Measurements from ENCODE around the gene PFKFB4.

DNA sequence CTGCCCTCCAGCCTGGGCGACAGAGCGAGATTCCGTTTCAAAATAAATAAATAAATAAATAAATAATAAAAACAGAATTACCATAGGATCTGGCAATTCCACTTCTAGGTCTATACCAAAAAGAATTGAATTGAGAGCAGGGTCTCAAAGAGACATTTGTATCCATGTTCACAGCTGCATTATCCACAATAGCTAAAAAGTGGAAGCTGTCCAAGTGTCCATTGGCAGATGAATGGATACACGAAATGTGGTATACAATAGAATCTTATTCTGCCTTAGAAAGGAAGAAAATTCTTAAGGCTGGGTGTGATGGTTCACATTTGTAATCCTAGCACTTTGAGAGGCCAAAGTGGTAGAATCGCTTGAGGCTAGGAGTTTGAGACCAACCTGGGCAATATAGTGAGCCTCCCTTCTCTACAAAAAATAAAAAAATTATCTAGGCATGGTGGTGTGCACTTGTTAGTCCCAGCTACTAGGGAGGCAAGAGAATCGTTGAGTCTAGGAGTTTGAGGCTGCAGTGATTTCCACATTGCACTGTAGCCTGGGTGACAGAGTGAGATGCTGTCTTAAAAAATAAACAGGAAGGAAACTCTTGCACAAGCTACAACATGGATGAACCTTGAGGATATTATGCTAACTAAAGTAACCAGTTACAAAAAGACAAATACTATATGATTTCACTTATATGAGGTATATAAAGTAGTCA is 24.2 kb downstream of the PFKFB4 start:
- TF ChIP-seq, protein P1, sequence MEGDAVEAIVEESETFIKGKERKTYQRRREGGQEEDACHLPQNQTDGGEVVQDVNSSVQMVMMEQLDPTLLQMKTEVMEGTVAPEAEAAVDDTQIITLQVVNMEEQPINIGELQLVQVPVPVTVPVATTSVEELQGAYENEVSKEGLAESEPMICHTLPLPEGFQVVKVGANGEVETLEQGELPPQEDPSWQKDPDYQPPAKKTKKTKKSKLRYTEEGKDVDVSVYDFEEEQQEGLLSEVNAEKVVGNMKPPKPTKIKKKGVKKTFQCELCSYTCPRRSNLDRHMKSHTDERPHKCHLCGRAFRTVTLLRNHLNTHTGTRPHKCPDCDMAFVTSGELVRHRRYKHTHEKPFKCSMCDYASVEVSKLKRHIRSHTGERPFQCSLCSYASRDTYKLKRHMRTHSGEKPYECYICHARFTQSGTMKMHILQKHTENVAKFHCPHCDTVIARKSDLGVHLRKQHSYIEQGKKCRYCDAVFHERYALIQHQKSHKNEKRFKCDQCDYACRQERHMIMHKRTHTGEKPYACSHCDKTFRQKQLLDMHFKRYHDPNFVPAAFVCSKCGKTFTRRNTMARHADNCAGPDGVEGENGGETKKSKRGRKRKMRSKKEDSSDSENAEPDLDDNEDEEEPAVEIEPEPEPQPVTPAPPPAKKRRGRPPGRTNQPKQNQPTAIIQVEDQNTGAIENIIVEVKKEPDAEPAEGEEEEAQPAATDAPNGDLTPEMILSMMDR (IDR thresholded peaks at IDR 0.05; ENCODE audit: borderline replicate concordance, extremely low read depth, low read length, poor library complexity, severe bottlenecking): no peak
- TF ChIP-seq EZH2 (IDR thresholded peaks at IDR 0.05; ENCODE audit: borderline replicate concordance, low read depth, low read length, severe bottlenecking): no peak
